Keratinocyte (primary cell): ENCODE measurements around the gene ADGRG2. TPM values are rescaled to one million over a fixed set of nuclear protein-coding genes. Genes with fewer than 3 reads are reported as not detected.

ENCODE experiments used
- DNase-seq: peaks from one replicate; pipeline ENCODE4 v3.0.0-alpha.2; 2011; ENCODE audit warnings: low read depth, missing footprints, low spot score
- FAIRE-seq: peaks from 2 replicates; lab custom pipeline; 2011; peaks lifted over from hg19 to GRCh38; lab: Jason Lieb, UNC
- H2AFZ ChIP-seq: 2 replicates; pipeline ENCODE4 v1.6.0; 2012; ENCODE audit warnings: low read length, control low read depth, inconsistent platforms; ENCODE audit not compliant: control insufficient read depth
- H3K27ac ChIP-seq: 2 replicates; pipeline ENCODE4 v1.5.1; 2011; ENCODE audit warnings: low read length; ENCODE audit not compliant: control insufficient read depth, insufficient read depth
- H3K27me3 ChIP-seq: 3 replicates; pipeline ENCODE4 v1.6.0; 2011; ENCODE audit warnings: low read length; ENCODE audit not compliant: control insufficient read depth, insufficient read depth; ENCODE audit errors: extremely low read depth
- H3K36me3 ChIP-seq, 2 experiments: 2 replicates in 1 of 2; 3 replicates in 1 of 2; pipeline ENCODE4 v1.5.1; 2011; ENCODE audit warnings: low read length in 2 of 2, mild to moderate bottlenecking in 1 of 2; ENCODE audit not compliant: control insufficient read depth in 2 of 2, insufficient read depth in 2 of 2; ENCODE audit errors: extremely low read depth in 1 of 2
- H3K4me1 ChIP-seq: 3 replicates; pipeline ENCODE4 v1.5.1; 2011; ENCODE audit warnings: low read length; ENCODE audit not compliant: control insufficient read depth, insufficient read depth; ENCODE audit errors: extremely low read depth
- H3K4me2 ChIP-seq: 3 replicates; pipeline ENCODE4 v1.6.0; 2011; ENCODE audit warnings: low read depth, low read length; ENCODE audit not compliant: control insufficient read depth, insufficient read depth; ENCODE audit errors: extremely low read depth
- H3K4me3 ChIP-seq, 3 experiments: fragments of 200-600 bp in 1 of 3; sonication (generic) in 1 of 3; 2 replicates in 2 of 3; 3 replicates in 1 of 3; pipeline ENCODE4 v1.5.1; 2011 to 2016; ENCODE audit warnings: low read length in 3 of 3, mild to moderate bottlenecking in 3 of 3, control low read depth in 2 of 3, inconsistent platforms in 1 of 3, low read depth in 1 of 3, mixed read lengths in 1 of 3, mixed run types in 1 of 3, moderate library complexity in 1 of 3; ENCODE audit not compliant: control insufficient read depth in 2 of 3, insufficient read depth in 2 of 3; ENCODE audit errors: extremely low read depth in 1 of 3
- H3K79me2 ChIP-seq: 2 replicates; pipeline ENCODE4 v1.6.0; 2012; ENCODE audit warnings: low read length; ENCODE audit not compliant: control insufficient read depth, insufficient read depth
- H3K9ac ChIP-seq: 3 replicates; pipeline ENCODE4 v1.6.0; 2011; ENCODE audit warnings: low read length; ENCODE audit not compliant: control insufficient read depth, insufficient read depth; ENCODE audit errors: extremely low read depth
- H3K9me1 ChIP-seq: 3 replicates; pipeline ENCODE4 v1.6.0; 2011; ENCODE audit warnings: low read length; ENCODE audit not compliant: control insufficient read depth, insufficient read depth; ENCODE audit errors: extremely low read depth
- H3K9me3 ChIP-seq: 2 replicates; pipeline ENCODE4 v1.5.1; 2012; ENCODE audit warnings: low read depth, low read length; ENCODE audit not compliant: control insufficient read depth
- H4K20me1 ChIP-seq: 3 replicates; pipeline ENCODE4 v1.6.0; 2011; ENCODE audit warnings: low read length; ENCODE audit not compliant: control insufficient read depth, insufficient read depth; ENCODE audit errors: extremely low read depth
- CTCF ChIP-seq, 3 experiments: IDR thresholded peaks in 1 of 3; conservative IDR thresholded peaks in 1 of 3; optimal IDR thresholded peaks in 1 of 3; 2 replicates in 2 of 3; 3 replicates in 1 of 3; pipeline versions ENCODE3 to v1.5.1; 2011; ENCODE audit warnings: low read length in 3 of 3, mild to moderate bottlenecking in 3 of 3, moderate library complexity in 2 of 3, control low read depth in 1 of 3, inconsistent platforms in 1 of 3; ENCODE audit not compliant: insufficient read depth in 2 of 3; ENCODE audit errors: extremely low read depth in 1 of 3
- EZH2 ChIP-seq: IDR thresholded peaks from one replicate; pipeline ENCODE4 v1.6.1; 2012; ENCODE audit warnings: inconsistent platforms, mild to moderate bottlenecking, low read length, moderate library complexity
- dilution Hi-C: fragments of 300-500 bp; cut with MboI; formaldehyde crosslinking; loops from one replicate; pipeline ENCODE4 v1.7.0; 2020; ENCODE audit warnings: low sequenced_read_pairs; ENCODE audit not compliant: extremely low pct_ligation_motif_present
- polyA plus RNA-seq, 5 experiments: library from polyadenylated mRNA; depleted of rRNA in 3 of 5; stranded (reverse) in 3 of 5; stranded (forward) in 1 of 5; unstranded in 1 of 5; fragments of >200 nt; gene quantifications; 1 replicate in 1 of 5; 2 replicates in 3 of 5; 3 replicates in 1 of 5; pipeline versions ENCODE4 v1.2.1 to v1.2.3, GENCODE V29; 2011 to 2012; ENCODE audit warnings: missing spikeins in 2 of 5, low read depth in 1 of 5, low replicate concordance in 1 of 5

ADGRG2 gene
- polyA plus RNA-seq, 1 donor (not counting 4 experiments of a cell fraction or from before 2014, with no cell fraction given), result 0.20 TPM

- Histone ChIP-seq H3K79me2 (peaks cover 18% of the 10 kb centered on the region), H3K9me3 (no peaks in the 10 kb centered on the region), H2AFZ (peak overlapping the region; percentile 77), H3K27ac (peak overlapping the region; percentile 77), H3K4me2 (peak overlapping the region; percentile 90), H3K36me3 (no peaks in the 10 kb centered on the region), H3K4me1 (peaks cover 6% of the 10 kb centered on the region), H3K9me1 (no peaks in the 10 kb centered on the region), H3K27me3 (no peaks in the 10 kb centered on the region), H3K4me3 (peak overlapping the region; percentile 65 to 85 (median 75)), H4K20me1 (no peaks in the 10 kb centered on the region), H3K9ac (peak overlapping the region; percentile 79)
- DNase-seq (no peak), FAIRE-seq (no peak)
- no peak for TF ChIP-seq EZH2
- TF ChIP-seq CTCF (optimal IDR thresholded peaks at IDR 0.05 in 1 of 3, IDR thresholded peaks at IDR 0.05 in 1 of 3, conservative IDR thresholded peaks at IDR 0.05 in 1 of 3; ENCODE audit: extremely low read depth in 1 of 3, insufficient read depth in 2 of 3, low read length in 3 of 3), result no peak
- dilution Hi-C loops, result no loop called here
Observed at GRCh38 chrX:18985186-18985435, 137.2 kb downstream of the ADGRG2 start.

- H3K4me1 ChIP-seq, result peaks cover 6% of the 10 kb centered on the region
- peak overlapping the region; percentile 65 to 85 (median 75) for H3K4me3 ChIP-seq
- peak overlapping the region; percentile 79 for H3K9ac ChIP-seq
- H3K9me3 ChIP-seq, result no peaks in the 10 kb centered on the region
- peak in 1 of 3 experiments; percentile 55 for TF ChIP-seq CTCF (optimal IDR thresholded peaks at IDR 0.05 in 1 of 3, IDR thresholded peaks at IDR 0.05 in 1 of 3, conservative IDR thresholded peaks at IDR 0.05 in 1 of 3; ENCODE audit: extremely low read depth in 1 of 3, insufficient read depth in 2 of 3, low read length in 3 of 3)
- no peak for TF ChIP-seq EZH2
- peak overlapping the region; percentile 77 for H2AFZ ChIP-seq
- H3K27me3 ChIP-seq, result no peaks in the 10 kb centered on the region
- H3K4me2 ChIP-seq, result peak overlapping the region; percentile 90
- peaks cover 20% of the 10 kb centered on the region for H3K79me2 ChIP-seq
- dilution Hi-C loops, result no loop called here
- no peak for FAIRE-seq
- no peak for DNase-seq
- H3K36me3 ChIP-seq, result no peaks in the 10 kb centered on the region
- no peaks in the 10 kb centered on the region for H3K9me1 ChIP-seq
- H4K20me1 ChIP-seq, result no peaks in the 10 kb centered on the region
- H3K27ac ChIP-seq, result peak overlapping the region; percentile 77
Observed at GRCh38 chrX:18984381-18985185, 137.7 kb downstream of the ADGRG2 start.
